K562 (cell line): ENCODE data around the gene DPEP1. TPM values are rescaled to one million over a fixed set of nuclear protein-coding genes. Genes with fewer than 3 reads are reported as not detected.
A peak's percentile ranks its signal among the peaks of the same experiment; 100 is the strongest.

ENCODE experiments used
- ATAC-seq: fragments of 200-7000 bp; cut with Tn5 transposase; 3 replicates; pipeline ENCODE4 v1.9.1; 2020; ENCODE audit warnings: moderate library complexity
- BruUV-seq: library from RNA; stranded (reverse); fragments of 400-500 nt; replicated peaks from 2 replicates; lab custom pipeline; 2021; lab: Mats Ljungman, UMichigan
- CTCF ChIA-PET: fragments of 300-600 bp; formaldehyde crosslinking; extraction: SDS; loops from one replicate; lab custom pipeline; 2021; ENCODE audit warnings: low intra/inter-chr PET ratio; lab: Yijun Ruan, JAX
- POLR2A ChIA-PET: fragments of 300-600, 350-650 bp; sonication (Branson Sonifier 250); formaldehyde crosslinking; extraction: SDS; loops from one replicate; lab custom pipeline; 2021; ENCODE audit warnings: antibody characterized with exemption, inconsistent platforms; lab: Yijun Ruan, JAX
- DNase-seq, 4 experiments: peaks; one replicate each; pipeline versions ENCODE4 v3.0.0 to v3.0.0-alpha.2; 2011 to 2018; ENCODE audit warnings: low spot score in 3 of 4, mixed read lengths in 3 of 4; ENCODE audit errors: extremely low read depth in 1 of 4
- FAIRE-seq: peaks from 2 replicates; lab custom pipeline; 2011; peaks lifted over from hg19 to GRCh38; lab: Jason Lieb, UNC
- H2AFZ ChIP-seq: 2 replicates; pipeline ENCODE4 v1.6.0; 2011; ENCODE audit warnings: low read depth, low read length, control low read depth, inconsistent platforms
- H3K27ac ChIP-seq: fragments of 200-600 bp; 3 replicates; pipeline ENCODE4 v1.8.0; 2011; ENCODE audit warnings: low read depth, mild to moderate bottlenecking, control low read depth, inconsistent platforms, low read length, moderate library complexity, mixed read lengths; ENCODE audit errors: extremely low read depth
- H3K27me3 ChIP-seq, 2 experiments: fragments of 300-600 bp in 1 of 2; 2 replicates in 1 of 2; 3 replicates in 1 of 2; pipeline versions ENCODE4 v1.6.0 to v1.8.0; 2011; ENCODE audit warnings: inconsistent platforms in 2 of 2, low read length in 2 of 2, mild to moderate bottlenecking in 1 of 2, mixed read lengths in 1 of 2, moderate library complexity in 1 of 2; ENCODE audit not compliant: control insufficient read depth in 2 of 2, insufficient read depth in 2 of 2
- H3K36me3 ChIP-seq: fragments of 300-600 bp; 3 replicates; pipeline ENCODE4 v1.8.0; 2011; ENCODE audit warnings: mild to moderate bottlenecking, low read length, inconsistent platforms; ENCODE audit not compliant: control insufficient read depth, insufficient read depth
- H3K4me1 ChIP-seq, 2 experiments: fragments of 200-600 bp in 1 of 2; replicated peaks in 1 of 2; 2 replicates in 1 of 2; 3 replicates in 1 of 2; pipeline versions ENCODE4 v1.5.1 to v1.8.0; 2011; ENCODE audit warnings: inconsistent platforms in 2 of 2, low read length in 2 of 2, mild to moderate bottlenecking in 1 of 2, mixed read lengths in 1 of 2, moderate library complexity in 1 of 2; ENCODE audit not compliant: control insufficient read depth in 2 of 2, insufficient read depth in 2 of 2
- H3K4me2 ChIP-seq: 2 replicates; pipeline ENCODE4 v1.6.1; 2011; ENCODE audit warnings: low read length, control low read depth, inconsistent platforms, mixed read lengths; ENCODE audit not compliant: insufficient read depth
- H3K4me3 ChIP-seq: fragments of 200-600 bp; sonication (generic), shearing (Covaris generic); 2 replicates; pipeline ENCODE4 v1.5.1; 2016; ENCODE audit warnings: control low read depth, inconsistent platforms
- H3K79me2 ChIP-seq: fragments of 200-600 bp; 3 replicates; pipeline ENCODE4 v1.8.0; 2011; ENCODE audit warnings: low read length, inconsistent platforms; ENCODE audit not compliant: control insufficient read depth, insufficient read depth
- H3K9ac ChIP-seq, 2 experiments: 2 replicates each; pipeline versions ENCODE4 v1.6.0 to v1.6.1; 2011; ENCODE audit warnings: low read depth in 2 of 2, low read length in 2 of 2, control low read depth in 1 of 2, inconsistent platforms in 1 of 2, mild to moderate bottlenecking in 1 of 2, mixed read lengths in 1 of 2; ENCODE audit not compliant: insufficient read depth in 1 of 2
- H3K9me1 ChIP-seq: one replicate; pipeline ENCODE4 v1.6.0; 2011; ENCODE audit warnings: inconsistent platforms, mild to moderate bottlenecking, low read length, moderate library complexity; ENCODE audit not compliant: control insufficient read depth, insufficient read depth
- H3K9me3 ChIP-seq: replicated peaks from 2 replicates; pipeline ENCODE4 v1.5.1; 2011; ENCODE audit warnings: low read depth, low read length, inconsistent platforms; ENCODE audit not compliant: control insufficient read depth, insufficient read depth
- H4K20me1 ChIP-seq: replicated peaks from 2 replicates; pipeline ENCODE4 v1.6.1; 2011; ENCODE audit warnings: low read length, inconsistent platforms, mixed read lengths; ENCODE audit not compliant: control insufficient read depth, insufficient read depth
- CREM ChIP-seq: IDR thresholded peaks from 2 replicates; pipeline ENCODE4 v1.6.1; 2014; ENCODE audit warnings: antibody characterized with exemption, low read depth
- POLR2A ChIP-seq: fragments of 450-650 bp; conservative IDR thresholded peaks from 2 replicates; pipeline ENCODE4 v1.6.1; 2016
- POLR2G ChIP-seq: fragments of 200-400 bp; formaldehyde crosslinking; IDR thresholded peaks from 2 replicates; pipeline ENCODE4 v1.6.1; 2017; ENCODE audit warnings: low read depth, mild to moderate bottlenecking, antibody characterized with exemption, low read length, moderate library complexity
- ZBED1 ChIP-seq: IDR thresholded peaks from 2 replicates; pipeline ENCODE4 v1.6.1; 2014
- ZNF146 ChIP-seq: IDR thresholded peaks from one replicate; pipeline ENCODE4 v1.6.1; 2018; ENCODE audit warnings: missing compliant biosample characterization; ENCODE audit not compliant: unreplicated experiment
- ZNF316 ChIP-seq: fragments of 450-650 bp; IDR thresholded peaks from 2 replicates; pipeline ENCODE4 v1.6.1; 2016
- WGBS: fragments of 100-300 bp; shearing (Covaris generic); methylation state at CpG from one replicate; pipeline ENCODE4 v1.1.6; 2016; ENCODE audit warnings: low coverage, mixed read lengths; ENCODE audit not compliant: insufficient coverage; ENCODE audit errors: missing lambda C conversion rate; 5-methylcytosine and 5-hydroxymethylcytosine counted together
- in situ Hi-C: fragments of 300-500 bp; cut with MboI; formaldehyde crosslinking; loops from 4 replicates; pipeline ENCODE4 v1.15.0; 2018; ENCODE audit warnings: inconsistent platforms, mixed read lengths
- intact Hi-C: fragments of 100-400 bp; cut with micrococcal nuclease; formaldehyde crosslinking; loops from 2 replicates; pipeline ENCODE4 v1.14.2; 2022
- polyA plus RNA-seq, 8 experiments: library from polyadenylated mRNA; depleted of rRNA in 4 of 8; stranded (reverse) in 5 of 8; unstranded in 3 of 8; fragments of >200 nt; fragmentation: Nextera tagmentation in 2 of 8; fragmentation: Illumina TruSeq in 1 of 8; extraction: Ambion mirVana in 2 of 8; extraction: Trizol in 1 of 8; gene quantifications; 2 replicates each; pipeline versions ENCODE4 v1.2.1 to v1.2.3, GENCODE V29; 2011 to 2014; ENCODE audit warnings: inconsistent platforms in 1 of 8, missing spikeins in 1 of 8
- total RNA-seq, 7 experiments: library from RNA; depleted of rRNA in 6 of 7; stranded (reverse); fragments of >200 nt in 6 of 7; fragmentation: Illumina TruSeq in 2 of 7; extraction: Trizol in 2 of 7; gene quantifications; 2 replicates each; pipeline versions ENCODE4 v1.2.1 to v1.2.3, GENCODE V29; 2011 to 2021; ENCODE audit warnings: low replicate concordance in 1 of 7
- TF ChIP-seq, protein P1 (sequence below): fragments of 250-450 bp; sonication (Bioruptor Pico); IDR thresholded peaks from 2 replicates; pipeline ENCODE4 v1.8.0; 2022; ENCODE audit warnings: moderate library complexity, mild to moderate bottlenecking, inconsistent platforms
- TF ChIP-seq, protein P2 (sequence below): fragments of 250-450 bp; sonication (Bioruptor Pico); IDR thresholded peaks from 2 replicates; pipeline ENCODE4 v1.5.0; 2020; ENCODE audit warnings: mild to moderate bottlenecking, borderline replicate concordance
- TF ChIP-seq, protein P3 (sequence below): sonication (generic); formaldehyde crosslinking; IDR thresholded peaks from 2 replicates; pipeline ENCODE4 v1.8.0; 2022; ENCODE audit warnings: mild to moderate bottlenecking, missing genetic modification reagents

The DPEP1 gene
- total and polyA plus RNA-seq, 9 of the 15 experiments (the other 6 are each of a cell fraction or from before 2014, with no cell fraction given), result 0.14 to 0.31 (median 0.20) TPM; not detected in 6

DNA sequence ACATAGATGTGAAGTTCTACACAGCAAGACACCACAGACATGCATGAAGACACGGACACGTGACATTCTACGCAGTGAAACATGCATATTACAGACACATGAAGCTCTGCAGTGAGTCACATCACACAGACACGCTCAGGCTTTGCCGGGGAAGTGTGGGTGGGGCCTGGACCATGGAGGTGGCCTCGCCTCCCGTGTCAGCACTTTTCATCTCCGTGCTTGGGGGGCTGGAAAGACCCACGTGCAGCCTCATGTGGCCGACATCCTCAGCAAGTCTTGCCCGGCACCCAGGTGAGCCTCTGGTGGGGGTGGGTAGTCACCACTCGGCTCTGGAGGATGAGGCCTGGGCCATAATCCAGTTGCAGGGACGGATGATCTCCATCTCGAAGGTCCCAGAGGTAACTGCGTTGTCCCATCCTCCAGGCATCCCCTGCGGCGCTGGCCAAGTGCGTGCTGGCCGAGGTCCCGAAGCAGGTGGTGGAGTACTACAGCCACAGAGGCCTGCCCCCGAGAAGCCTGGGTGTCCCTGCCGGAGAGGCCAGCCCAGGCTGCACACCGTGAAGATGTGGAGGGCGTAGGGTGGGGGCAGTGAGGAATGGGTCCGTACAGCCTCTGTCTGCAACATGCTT is 17.3 kb upstream of the DPEP1 start:
- Histone ChIP-seq H2AFZ (no peak overlapping the region), H3K4me3 (no peak overlapping the region), H3K27me3 (no peaks in the 10 kb centered on the region), H3K9me3 (no peaks in the 10 kb centered on the region), H3K4me1 (peaks cover 0 to 50% of the 10 kb centered on the region in 2 experiments; a peak in 2 of 5 replicates), H3K27ac (no peak overlapping the region; the same call in 2 of the 3 replicates), H3K9me1 (no peaks in the 10 kb centered on the region), H3K36me3 (peaks cover 29% of the 10 kb centered on the region; the same call in 2 of the 3 replicates), H3K79me2 (no peaks in the 10 kb centered on the region), H3K9ac (peak overlapping the region in 1 of 2 experiments; percentile 26; a peak in 1 of 4 replicates), H4K20me1 (no peaks in the 10 kb centered on the region), H3K4me2 (no peak overlapping the region)
- TSS peak; percentile 29 for BruUV-seq
- POLR2A ChIA-PET, result interaction anchor here (0.5 kb wide), 1 partner anchor 89 kb away, joined by 3 read pairs; no protein-coding TSS in a partner anchor
- FAIRE-seq, result no peak
- ATAC-seq, result no peak; the same call in 2 of the 3 replicates
- CTCF ChIA-PET, result no interaction called here
- in situ Hi-C loops (loop anchor here (10.0 kb wide), 1 partner anchor 269 kb away; no protein-coding TSS in a partner anchor), intact Hi-C loops (no loop called here)
- WGBS, result 81% methylated on average over 20 of the region's 25 CpGs
- DNase-seq, result no peak
- peak; percentile 53 for TF ChIP-seq ZNF316
- TF ChIP-seq POLR2A, result peak; percentile 33; the same call in 1 of the 2 replicates
- TF ChIP-seq ZNF146 (CRISPR knock-in tag), result no peak
- TF ChIP-seq, protein P1, sequence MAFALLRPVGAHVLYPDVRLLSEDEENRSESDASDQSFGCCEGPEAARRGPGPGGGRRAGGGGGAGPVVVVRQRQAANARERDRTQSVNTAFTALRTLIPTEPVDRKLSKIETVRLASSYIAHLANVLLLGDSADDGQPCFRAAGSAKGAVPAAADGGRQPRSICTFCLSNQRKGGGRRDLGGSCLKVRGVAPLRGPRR (CRISPR knock-in tag), result no peak
- TF ChIP-seq CREM, result no peak
- TF ChIP-seq POLR2G, result peak; percentile 28; the same call in 1 of the 2 replicates
- TF ChIP-seq, protein P2, sequence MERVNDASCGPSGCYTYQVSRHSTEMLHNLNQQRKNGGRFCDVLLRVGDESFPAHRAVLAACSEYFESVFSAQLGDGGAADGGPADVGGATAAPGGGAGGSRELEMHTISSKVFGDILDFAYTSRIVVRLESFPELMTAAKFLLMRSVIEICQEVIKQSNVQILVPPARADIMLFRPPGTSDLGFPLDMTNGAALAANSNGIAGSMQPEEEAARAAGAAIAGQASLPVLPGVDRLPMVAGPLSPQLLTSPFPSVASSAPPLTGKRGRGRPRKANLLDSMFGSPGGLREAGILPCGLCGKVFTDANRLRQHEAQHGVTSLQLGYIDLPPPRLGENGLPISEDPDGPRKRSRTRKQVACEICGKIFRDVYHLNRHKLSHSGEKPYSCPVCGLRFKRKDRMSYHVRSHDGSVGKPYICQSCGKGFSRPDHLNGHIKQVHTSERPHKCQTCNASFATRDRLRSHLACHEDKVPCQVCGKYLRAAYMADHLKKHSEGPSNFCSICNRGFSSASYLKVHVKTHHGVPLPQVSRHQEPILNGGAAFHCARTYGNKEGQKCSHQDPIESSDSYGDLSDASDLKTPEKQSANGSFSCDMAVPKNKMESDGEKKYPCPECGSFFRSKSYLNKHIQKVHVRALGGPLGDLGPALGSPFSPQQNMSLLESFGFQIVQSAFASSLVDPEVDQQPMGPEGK (CRISPR knock-in tag), result no peak
- no peak for TF ChIP-seq ZBED1
- TF ChIP-seq, protein P3, sequence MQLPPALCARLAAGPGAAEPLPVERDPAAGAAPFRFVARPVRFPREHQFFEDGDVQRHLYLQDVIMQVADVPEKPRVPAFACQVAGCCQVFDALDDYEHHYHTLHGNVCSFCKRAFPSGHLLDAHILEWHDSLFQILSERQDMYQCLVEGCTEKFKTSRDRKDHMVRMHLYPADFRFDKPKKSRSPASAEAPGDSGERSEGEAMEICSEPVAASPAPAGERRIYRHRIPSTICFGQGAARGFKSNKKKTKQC (CRISPR knock-in tag), result no peak
